Liver (tissue), 9 donors: ENCODE results near the gene ANKRD2. TPM values are rescaled to one million over a fixed set of nuclear protein-coding genes. Genes with fewer than 3 reads are reported as not detected.

ENCODE experiments used
- DNase-seq: peaks from one replicate; pipeline ENCODE4 v3.0.0-alpha.2; 2017; ENCODE audit warnings: low spot score
- H3K27ac ChIP-seq, 2 donors: one replicate each; pipeline ENCODE4 v1.7.0; 2013; ENCODE audit warnings: inconsistent platforms in 2 of 2, low read length in 2 of 2, control low read depth in 1 of 2, low read depth in 1 of 2, mild to moderate bottlenecking in 1 of 2
- H3K27me3 ChIP-seq, 4 donors: one replicate each; pipeline versions ENCODE4 v1.6.1 to v1.7.0; 2013; ENCODE audit warnings: low read length in 3 of 4, inconsistent platforms in 1 of 4, mild to moderate bottlenecking in 1 of 4, moderate library complexity in 1 of 4; ENCODE audit not compliant: control insufficient read depth in 4 of 4, insufficient read depth in 4 of 4
- H3K36me3 ChIP-seq, 4 donors: one replicate each; pipeline versions ENCODE4 v1.6.1 to v1.7.0; 2013; ENCODE audit warnings: low read length in 3 of 4, mild to moderate bottlenecking in 3 of 4, low read depth in 1 of 4, moderate library complexity in 1 of 4; ENCODE audit not compliant: control insufficient read depth in 4 of 4, insufficient read depth in 3 of 4
- H3K4me1 ChIP-seq, 4 donors: one replicate each; pipeline versions ENCODE4 v1.6.1 to v1.7.0; 2013; ENCODE audit warnings: low read length in 3 of 4, mild to moderate bottlenecking in 3 of 4, moderate library complexity in 1 of 4; ENCODE audit not compliant: control insufficient read depth in 4 of 4, insufficient read depth in 4 of 4
- H3K4me3 ChIP-seq, 3 donors: one replicate each; pipeline versions ENCODE4 v1.6.1 to v1.7.0; 2013; ENCODE audit warnings: low read length in 3 of 3, control low read depth in 1 of 3, low read depth in 1 of 3, mild to moderate bottlenecking in 1 of 3
- H3K9ac ChIP-seq, 2 donors: one replicate each; pipeline ENCODE4 v1.7.0; 2013; ENCODE audit warnings: low read length in 2 of 2, mild to moderate bottlenecking in 2 of 2, moderate library complexity in 2 of 2, control low read depth in 1 of 2, low read depth in 1 of 2
- H3K9me3 ChIP-seq, 4 donors: one replicate each; pipeline versions ENCODE4 v1.6.1 to v1.7.0; 2013; ENCODE audit warnings: low read length in 3 of 4; ENCODE audit not compliant: control insufficient read depth in 4 of 4
- FOXA2 ChIP-seq: IDR thresholded peaks from 2 replicates; pipeline ENCODE4 v1.6.1; 2016; ENCODE audit warnings: antibody characterized with exemption
- GABPA ChIP-seq, 2 donors: IDR thresholded peaks in 1 of 2; conservative IDR thresholded peaks in 1 of 2; 2 replicates each; pipeline ENCODE4 v1.6.1; 2016; ENCODE audit warnings: antibody characterized with exemption in 2 of 2, mild to moderate bottlenecking in 1 of 2, moderate library complexity in 1 of 2
- HNF4A ChIP-seq, 2 donors: conservative IDR thresholded peaks; 2 replicates each; pipeline ENCODE4 v1.6.1; 2016; ENCODE audit warnings: antibody characterized with exemption in 2 of 2, mild to moderate bottlenecking in 2 of 2
- HNF4G ChIP-seq: IDR thresholded peaks from 2 replicates; pipeline ENCODE4 v1.6.1; 2016; ENCODE audit warnings: antibody characterized with exemption
- NR2F2 ChIP-seq: IDR thresholded peaks from 2 replicates; pipeline ENCODE4 v1.6.1; 2016; ENCODE audit warnings: antibody characterized with exemption
- RAD21 ChIP-seq, 2 donors: IDR thresholded peaks; 2 replicates each; pipeline ENCODE4 v1.6.1; 2016; ENCODE audit warnings: antibody characterized with exemption in 2 of 2, mild to moderate bottlenecking in 2 of 2
- RXRA ChIP-seq, 2 donors: IDR thresholded peaks; 2 replicates each; pipeline ENCODE4 v1.6.1; 2017 to 2018; ENCODE audit warnings: antibody characterized with exemption in 2 of 2, mild to moderate bottlenecking in 1 of 2
- SP1 ChIP-seq: IDR thresholded peaks from 2 replicates; pipeline ENCODE4 v1.6.1; 2018; ENCODE audit warnings: antibody characterized with exemption, mild to moderate bottlenecking
- YY1 ChIP-seq: IDR thresholded peaks from 2 replicates; pipeline ENCODE4 v1.6.1; 2016; ENCODE audit warnings: antibody characterized with exemption, mild to moderate bottlenecking
- WGBS: extraction: QIAGEN DNeasy Blood & Tissue Kit; methylation state at CpG from one replicate; pipeline ENCODE4 v1.1.7; 2013; 5-methylcytosine and 5-hydroxymethylcytosine counted together
- polyA plus RNA-seq, 2 donors: library from polyadenylated mRNA; stranded (reverse) in 1 of 2; unstranded in 1 of 2; fragments of 200-250 nt in 1 of 2; fragments of >200 nt in 1 of 2; fragmentation: Nextera tagmentation in 1 of 2; extraction: Ambion mirVana in 1 of 2; gene quantifications; one replicate each; pipeline versions ENCODE4 v1.2.1 to v1.2.3, GENCODE V29; 2013 to 2015
- total RNA-seq, 2 donors: library from RNA; depleted of rRNA; stranded (reverse); fragments of >200 nt; gene quantifications; one replicate each; pipeline ENCODE4 v1.2.3, GENCODE V29; 2014
- TF ChIP-seq, protein P1 (sequence below): IDR thresholded peaks from 2 replicates; pipeline ENCODE4 v1.6.1; 2016; ENCODE audit warnings: antibody characterized with exemption, mild to moderate bottlenecking
- TF ChIP-seq, protein P2 (sequence below): IDR thresholded peaks from 2 replicates; pipeline ENCODE4 v1.6.1; 2016; ENCODE audit warnings: antibody characterized with exemption
- TF ChIP-seq, protein P3 (sequence below): IDR thresholded peaks from 2 replicates; pipeline ENCODE4 v1.6.1; 2016; ENCODE audit warnings: antibody characterized with exemption
- donor health status: healthy.
- donor health status: healthy.
- donor health status: healthy.
- donor health status: healthy.
- donor health status: healthy.

The ANKRD2 gene
- total and polyA plus RNA-seq, 4 donors = not detected

DNA sequence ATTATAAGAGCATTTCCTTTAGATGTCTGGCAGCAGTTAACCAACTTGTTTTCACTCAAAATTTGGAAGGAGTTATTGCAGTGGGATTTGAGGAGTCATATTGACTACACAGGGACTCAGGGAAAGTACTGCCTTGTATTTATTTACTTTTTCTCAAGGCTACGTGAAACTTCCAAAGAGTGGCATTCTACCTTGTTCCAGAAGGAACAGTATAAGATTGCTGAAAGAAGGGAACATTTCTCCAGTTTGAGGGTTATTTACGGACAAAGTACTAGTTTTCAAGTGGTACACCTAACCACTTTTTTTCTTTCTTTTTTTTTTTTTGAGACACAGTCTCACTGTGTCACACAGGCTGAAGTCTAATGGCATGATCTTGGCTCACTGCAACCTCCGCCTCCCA lies 55.6 kb downstream of the ANKRD2 start:
- 88% methylated on average over 3 of the region's 3 CpGs for WGBS
- Histone ChIP-seq H3K4me1 (peaks cover 0 to 8% (median 4%) of the 10 kb centered on the region in 4 donors), H3K4me3 (no peak overlapping the region), H3K9ac (no peak overlapping the region), H3K9me3 (no peaks in the 10 kb centered on the region), H3K36me3 (no peaks in the 10 kb centered on the region), H3K27ac (no peak overlapping the region), H3K27me3 (no peaks in the 10 kb centered on the region)
- DNase-seq = no peak
- TF ChIP-seq, protein P1, sequence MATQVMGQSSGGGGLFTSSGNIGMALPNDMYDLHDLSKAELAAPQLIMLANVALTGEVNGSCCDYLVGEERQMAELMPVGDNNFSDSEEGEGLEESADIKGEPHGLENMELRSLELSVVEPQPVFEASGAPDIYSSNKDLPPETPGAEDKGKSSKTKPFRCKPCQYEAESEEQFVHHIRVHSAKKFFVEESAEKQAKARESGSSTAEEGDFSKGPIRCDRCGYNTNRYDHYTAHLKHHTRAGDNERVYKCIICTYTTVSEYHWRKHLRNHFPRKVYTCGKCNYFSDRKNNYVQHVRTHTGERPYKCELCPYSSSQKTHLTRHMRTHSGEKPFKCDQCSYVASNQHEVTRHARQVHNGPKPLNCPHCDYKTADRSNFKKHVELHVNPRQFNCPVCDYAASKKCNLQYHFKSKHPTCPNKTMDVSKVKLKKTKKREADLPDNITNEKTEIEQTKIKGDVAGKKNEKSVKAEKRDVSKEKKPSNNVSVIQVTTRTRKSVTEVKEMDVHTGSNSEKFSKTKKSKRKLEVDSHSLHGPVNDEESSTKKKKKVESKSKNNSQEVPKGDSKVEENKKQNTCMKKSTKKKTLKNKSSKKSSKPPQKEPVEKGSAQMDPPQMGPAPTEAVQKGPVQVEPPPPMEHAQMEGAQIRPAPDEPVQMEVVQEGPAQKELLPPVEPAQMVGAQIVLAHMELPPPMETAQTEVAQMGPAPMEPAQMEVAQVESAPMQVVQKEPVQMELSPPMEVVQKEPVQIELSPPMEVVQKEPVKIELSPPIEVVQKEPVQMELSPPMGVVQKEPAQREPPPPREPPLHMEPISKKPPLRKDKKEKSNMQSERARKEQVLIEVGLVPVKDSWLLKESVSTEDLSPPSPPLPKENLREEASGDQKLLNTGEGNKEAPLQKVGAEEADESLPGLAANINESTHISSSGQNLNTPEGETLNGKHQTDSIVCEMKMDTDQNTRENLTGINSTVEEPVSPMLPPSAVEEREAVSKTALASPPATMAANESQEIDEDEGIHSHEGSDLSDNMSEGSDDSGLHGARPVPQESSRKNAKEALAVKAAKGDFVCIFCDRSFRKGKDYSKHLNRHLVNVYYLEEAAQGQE = no peak

DNA sequence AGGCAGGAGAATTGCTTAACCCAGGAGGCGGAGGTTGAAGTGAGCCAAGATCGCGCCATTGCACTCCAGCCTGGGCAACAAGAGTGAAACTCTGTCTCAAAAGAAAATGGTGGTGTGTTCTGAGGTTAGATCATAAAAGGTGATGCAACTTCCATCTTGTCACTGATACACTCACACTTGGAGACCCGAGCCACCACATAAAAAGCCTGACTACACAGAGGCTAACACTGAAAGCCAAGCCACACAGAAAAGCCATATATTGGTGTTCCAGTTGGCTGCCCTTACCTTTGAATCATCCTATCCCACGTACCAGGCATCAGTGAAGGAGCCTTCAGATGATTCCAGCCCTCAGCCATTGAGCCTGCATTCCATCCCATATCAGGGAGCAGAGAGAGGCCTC lies 56.7 kb downstream of the ANKRD2 start:
- no peaks in the 10 kb centered on the region for H3K27me3 ChIP-seq
- H3K36me3 ChIP-seq = no peaks in the 10 kb centered on the region
- no peak for DNase-seq
- TF ChIP-seq RXRA (IDR thresholded peaks at IDR 0.05) (no peak), HNF4A (conservative IDR thresholded peaks at IDR 0.05) (no peak), YY1 (no peak), RAD21 (IDR thresholded peaks at IDR 0.05) (no peak), SP1 (no peak)
- TF ChIP-seq, protein P2, sequence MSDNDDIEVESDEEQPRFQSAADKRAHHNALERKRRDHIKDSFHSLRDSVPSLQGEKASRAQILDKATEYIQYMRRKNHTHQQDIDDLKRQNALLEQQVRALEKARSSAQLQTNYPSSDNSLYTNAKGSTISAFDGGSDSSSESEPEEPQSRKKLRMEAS = no peak
- 95% methylated on average over 5 of the region's 5 CpGs for WGBS
- H3K9me3 ChIP-seq = no peaks in the 10 kb centered on the region
- no peak overlapping the region for H3K27ac ChIP-seq
- no peak overlapping the region for H3K4me3 ChIP-seq
- H3K9ac ChIP-seq = no peak overlapping the region
- peaks cover 1 to 8% (median 6%) of the 10 kb centered on the region in 4 donors for H3K4me1 ChIP-seq

DNA sequence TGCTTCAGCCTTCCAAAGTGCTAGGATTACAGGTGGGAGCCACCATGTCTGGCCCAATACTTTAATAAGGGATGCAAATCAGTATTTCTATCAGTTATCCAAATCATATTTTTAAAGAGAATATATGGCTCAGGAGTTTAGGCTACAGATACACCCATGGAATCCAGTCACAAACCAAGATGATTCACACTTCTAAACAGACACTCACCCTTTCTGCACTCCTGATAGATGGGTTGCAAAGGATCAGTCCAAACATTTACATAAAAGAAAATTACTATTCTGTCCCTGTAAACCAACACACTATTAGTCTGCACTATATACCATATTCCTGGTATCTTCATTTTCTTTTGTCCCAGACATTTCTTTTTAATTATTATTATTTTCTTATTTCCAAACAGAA lies 58.5 kb downstream of the ANKRD2 start:
- Histone ChIP-seq H3K4me3 (no peak overlapping the region), H3K4me1 (peaks cover 1 to 8% (median 6%) of the 10 kb centered on the region in 4 donors), H3K9me3 (no peaks in the 10 kb centered on the region), H3K27me3 (no peaks in the 10 kb centered on the region), H3K9ac (no peak overlapping the region), H3K36me3 (no peaks in the 10 kb centered on the region), H3K27ac (no peak overlapping the region)
- TF ChIP-seq YY1 (no peak), HNF4G (no peak), GABPA (IDR thresholded peaks at IDR 0.05 in 1 of 2, conservative IDR thresholded peaks at IDR 0.05 in 1 of 2) (no peak), HNF4A (conservative IDR thresholded peaks at IDR 0.05) (no peak), RAD21 (IDR thresholded peaks at IDR 0.05) (no peak), NR2F2 (no peak), FOXA2 (no peak)
- TF ChIP-seq, protein P3, sequence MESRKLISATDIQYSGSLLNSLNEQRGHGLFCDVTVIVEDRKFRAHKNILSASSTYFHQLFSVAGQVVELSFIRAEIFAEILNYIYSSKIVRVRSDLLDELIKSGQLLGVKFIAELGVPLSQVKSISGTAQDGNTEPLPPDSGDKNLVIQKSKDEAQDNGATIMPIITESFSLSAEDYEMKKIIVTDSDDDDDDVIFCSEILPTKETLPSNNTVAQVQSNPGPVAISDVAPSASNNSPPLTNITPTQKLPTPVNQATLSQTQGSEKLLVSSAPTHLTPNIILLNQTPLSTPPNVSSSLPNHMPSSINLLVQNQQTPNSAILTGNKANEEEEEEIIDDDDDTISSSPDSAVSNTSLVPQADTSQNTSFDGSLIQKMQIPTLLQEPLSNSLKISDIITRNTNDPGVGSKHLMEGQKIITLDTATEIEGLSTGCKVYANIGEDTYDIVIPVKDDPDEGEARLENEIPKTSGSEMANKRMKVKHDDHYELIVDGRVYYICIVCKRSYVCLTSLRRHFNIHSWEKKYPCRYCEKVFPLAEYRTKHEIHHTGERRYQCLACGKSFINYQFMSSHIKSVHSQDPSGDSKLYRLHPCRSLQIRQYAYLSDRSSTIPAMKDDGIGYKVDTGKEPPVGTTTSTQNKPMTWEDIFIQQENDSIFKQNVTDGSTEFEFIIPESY = no peak
- TF ChIP-seq, protein P1 = no peak
- TF ChIP-seq, protein P2 = no peak
- DNase-seq = no peak
